NCI-H1930 (cell line): Measurements from ENCODE around the gene MB21D2.
A peak's percentile ranks its signal among the peaks of the same experiment; 100 is the strongest.

ENCODE experiments used
- DNase-seq, 2 experiments: peaks; one replicate each; lab custom pipeline; 2025; lab: John Stamatoyannopoulos, UW

The MB21D2 gene

DNA sequence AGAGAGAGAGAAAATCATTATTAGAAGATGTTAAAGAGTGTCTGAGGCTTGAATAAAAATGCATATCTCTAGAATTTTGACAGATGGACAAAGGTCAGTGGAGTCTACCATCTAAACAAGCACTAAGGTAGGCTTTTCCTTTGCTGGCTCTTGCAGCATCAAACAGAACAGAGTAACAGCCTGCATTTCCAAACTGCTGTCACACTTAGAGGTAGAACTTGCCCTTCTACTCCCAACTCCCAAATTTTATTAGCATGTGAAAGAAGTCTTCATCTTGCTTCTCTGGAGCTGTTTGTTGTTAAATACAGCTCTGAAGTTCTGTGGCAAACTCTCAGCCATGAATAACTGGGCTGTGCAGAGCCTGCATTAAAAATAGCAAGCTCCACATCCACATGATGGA, 4.1 kb upstream of the MB21D2 start:
- no peak for DNase-seq

GRCh38 chr3:192920411-192920810, 2.8 kb upstream of the MB21D2 start:
- no peak for DNase-seq

DNA sequence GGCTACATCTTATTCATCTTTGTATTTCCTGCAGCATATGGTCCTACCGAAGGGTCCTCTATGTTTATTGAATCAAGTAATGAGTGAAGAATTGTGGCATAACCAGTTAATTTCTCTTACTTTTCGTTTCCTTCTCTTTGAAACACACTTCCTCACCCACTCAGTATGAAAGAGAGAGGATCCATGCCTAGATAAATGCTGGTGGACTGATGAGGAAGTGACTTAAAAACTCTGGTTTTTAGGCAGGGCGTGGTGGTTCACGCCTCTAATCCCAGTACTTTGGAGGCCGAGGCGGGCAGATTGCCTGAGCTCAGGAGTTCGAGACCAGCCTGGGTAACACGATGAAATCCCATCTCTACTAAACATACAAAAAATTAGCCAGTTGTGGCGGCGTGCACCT, 2.2 kb upstream of the MB21D2 start:
- no peak for DNase-seq

- no peak for DNase-seq
Measured at GRCh38 chr3:192918275-192918588, 576 bp upstream of the MB21D2 start.

DNA sequence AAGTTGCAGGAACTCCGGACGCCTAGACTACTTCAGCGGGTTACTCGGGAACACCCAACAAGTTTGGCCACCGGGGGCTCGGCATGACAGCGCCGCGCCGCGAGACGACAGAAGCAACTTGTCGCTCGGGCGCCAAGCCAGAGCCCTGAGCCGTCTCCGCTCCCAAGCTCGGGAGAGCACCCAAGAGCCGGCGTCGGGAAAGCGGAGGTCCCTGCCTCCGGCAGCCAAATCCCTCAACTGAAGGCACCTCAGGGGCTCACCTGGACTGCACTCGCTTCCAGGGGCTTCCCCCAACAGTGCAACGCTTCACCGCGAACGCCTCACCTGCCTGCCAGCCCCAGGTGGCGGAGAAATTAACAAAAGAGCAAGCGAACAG, 640 bp downstream of the MB21D2 start:
- peak in 1 of 2 experiments; percentile 15 for DNase-seq

DNA sequence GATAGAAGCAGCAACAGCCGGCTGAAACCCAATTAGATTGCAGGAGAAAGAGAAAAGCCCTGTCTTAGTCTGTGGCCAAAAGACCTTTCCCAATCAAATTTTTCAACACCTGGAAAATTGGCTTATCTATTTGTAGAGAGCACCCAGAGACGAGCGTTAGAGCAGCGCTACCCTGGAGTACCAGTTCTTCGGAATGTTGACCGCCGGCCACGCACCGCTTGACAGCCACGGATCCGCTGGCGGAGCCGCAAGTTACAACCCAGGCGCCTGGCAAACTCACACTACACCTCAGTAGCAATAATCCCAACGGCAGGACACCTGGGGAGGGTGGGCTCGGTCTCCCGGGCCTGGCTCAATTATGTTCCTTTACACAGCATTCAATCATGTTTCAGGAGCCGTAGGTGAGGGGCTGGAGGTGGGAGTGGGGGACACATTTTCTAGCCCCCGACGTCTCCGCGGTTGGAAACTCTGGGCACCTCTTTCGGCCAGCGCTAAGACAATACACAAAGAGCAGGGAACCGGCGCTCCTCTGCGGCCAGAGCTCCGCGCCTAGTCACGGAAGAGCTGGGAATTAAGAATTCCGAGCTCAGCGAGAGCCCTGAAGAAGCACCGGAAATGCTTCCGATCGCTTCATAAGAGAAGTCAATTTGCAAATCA, 1.2 kb downstream of the MB21D2 start:
- no peak for DNase-seq

DNA sequence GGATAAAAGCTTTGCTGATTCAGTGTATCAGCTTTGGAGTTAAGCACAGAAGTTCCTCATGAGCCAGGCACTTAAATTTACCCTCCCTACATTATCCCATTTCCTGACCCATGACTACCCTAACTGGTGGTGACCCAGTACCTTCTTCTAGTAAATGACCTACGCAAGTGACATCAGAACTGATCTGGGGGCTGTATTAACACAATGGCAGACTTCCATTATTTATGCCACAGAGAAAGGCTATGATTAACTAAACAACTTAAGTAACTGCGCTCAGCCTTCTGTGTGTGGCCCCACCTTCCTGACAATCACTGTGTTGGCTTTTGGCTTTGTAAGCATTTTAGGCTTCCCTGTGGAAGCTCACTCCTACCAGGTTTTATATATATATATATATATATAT, 1.9 kb downstream of the MB21D2 start:
- DNase-seq, result no peak

DNA sequence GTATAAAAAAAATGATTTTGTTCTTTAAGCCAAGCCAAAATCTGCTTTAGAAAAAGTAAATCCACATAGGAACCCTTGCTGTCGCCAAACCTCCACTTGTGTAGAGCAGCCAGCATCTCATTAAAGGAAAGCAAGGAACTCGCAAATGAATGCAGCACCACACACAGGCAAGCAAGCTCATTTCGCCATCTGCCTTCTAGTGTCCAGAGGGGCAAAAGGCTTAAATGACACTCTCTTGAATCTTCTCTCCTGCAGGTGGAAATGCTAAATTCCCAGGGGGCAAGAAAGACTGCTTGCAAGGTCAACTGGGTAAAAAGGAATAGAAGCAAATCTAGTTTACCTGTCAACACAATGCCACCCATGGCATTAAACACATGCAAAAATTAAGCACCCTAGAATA, 2.4 kb downstream of the MB21D2 start:
- DNase-seq, result peak in 1 of 2 experiments; percentile 2

DNA sequence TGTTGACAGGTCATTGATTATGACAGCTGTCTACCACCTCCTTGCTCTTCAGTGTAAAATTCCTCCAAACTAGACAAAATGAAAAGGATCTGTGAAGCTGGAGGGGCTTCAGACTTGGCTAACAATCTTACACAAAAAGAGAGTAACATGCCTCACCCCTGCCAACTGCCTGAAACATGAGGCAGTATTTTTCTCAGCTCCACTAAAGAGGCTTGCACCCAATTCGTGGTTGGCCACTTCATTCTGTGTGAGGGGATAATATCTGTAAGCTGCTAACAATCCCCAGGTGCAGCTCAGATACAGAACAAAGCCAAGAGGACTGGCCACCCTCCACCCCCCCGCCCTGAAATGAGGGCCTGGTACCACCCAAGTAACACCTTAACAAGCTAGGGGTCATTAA, 2.8 kb downstream of the MB21D2 start:
- no peak for DNase-seq

DNA sequence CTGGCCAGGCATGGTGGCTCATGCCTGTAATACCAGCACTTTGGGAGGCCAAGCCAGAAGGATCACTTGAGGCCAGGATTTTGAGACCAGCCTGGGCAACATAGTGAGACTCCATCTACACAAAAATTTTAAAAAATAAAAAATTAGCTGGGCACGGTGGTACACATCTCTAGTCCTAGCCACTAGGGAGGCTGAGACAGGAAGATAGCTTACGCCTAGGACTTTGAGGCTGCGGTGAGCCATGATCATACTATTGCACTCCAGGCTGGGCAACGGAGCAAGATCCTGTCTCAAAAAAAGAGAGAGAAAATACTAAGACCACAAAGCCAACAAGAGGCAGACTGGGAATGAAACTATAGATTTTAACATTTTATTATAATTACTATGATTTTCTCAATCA, 4.1 kb downstream of the MB21D2 start:
- no peak for DNase-seq

DNA sequence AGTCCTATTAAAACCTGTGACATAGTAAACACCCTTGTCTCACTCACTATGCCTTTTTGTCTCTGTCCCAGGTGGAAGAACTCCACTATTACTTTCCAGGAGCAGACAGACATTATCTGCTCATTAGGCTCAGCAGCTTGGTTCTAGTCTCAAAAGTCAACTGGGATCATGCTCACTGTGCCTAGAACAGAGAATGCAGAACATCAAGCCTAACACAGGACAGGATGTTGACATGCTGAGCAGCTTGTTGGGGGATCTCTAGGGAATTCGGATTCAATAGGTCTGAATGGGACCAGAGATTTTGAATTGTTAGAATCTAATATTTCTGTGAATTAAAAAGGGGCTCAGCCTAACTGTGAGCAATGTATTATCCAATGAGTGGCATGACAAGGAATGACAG, 6.4 kb downstream of the MB21D2 start:
- no peak for DNase-seq

- no peak for DNase-seq
Measured at GRCh38 chr3:192907784-192908183, 9.9 kb downstream of the MB21D2 start.

DNA sequence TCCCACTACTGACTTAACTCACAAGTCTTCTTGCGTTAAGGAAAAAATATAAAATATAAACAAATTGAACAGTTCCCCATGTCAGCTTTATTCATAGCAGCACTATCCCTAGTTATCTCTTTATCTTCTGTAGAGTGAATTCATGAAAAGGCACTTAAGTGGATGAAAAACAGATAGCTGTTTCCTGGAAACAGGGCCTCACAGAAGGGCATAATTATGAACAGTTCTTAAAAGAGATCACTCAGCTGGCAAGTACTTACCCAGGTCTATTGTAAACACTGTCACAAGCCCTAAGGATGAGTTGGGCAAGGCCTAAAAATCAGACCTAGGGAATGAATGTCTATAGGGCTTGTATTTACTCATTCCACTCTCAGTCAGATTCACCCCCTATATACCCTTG, 10.7 kb downstream of the MB21D2 start:
- no peak for DNase-seq

DNA sequence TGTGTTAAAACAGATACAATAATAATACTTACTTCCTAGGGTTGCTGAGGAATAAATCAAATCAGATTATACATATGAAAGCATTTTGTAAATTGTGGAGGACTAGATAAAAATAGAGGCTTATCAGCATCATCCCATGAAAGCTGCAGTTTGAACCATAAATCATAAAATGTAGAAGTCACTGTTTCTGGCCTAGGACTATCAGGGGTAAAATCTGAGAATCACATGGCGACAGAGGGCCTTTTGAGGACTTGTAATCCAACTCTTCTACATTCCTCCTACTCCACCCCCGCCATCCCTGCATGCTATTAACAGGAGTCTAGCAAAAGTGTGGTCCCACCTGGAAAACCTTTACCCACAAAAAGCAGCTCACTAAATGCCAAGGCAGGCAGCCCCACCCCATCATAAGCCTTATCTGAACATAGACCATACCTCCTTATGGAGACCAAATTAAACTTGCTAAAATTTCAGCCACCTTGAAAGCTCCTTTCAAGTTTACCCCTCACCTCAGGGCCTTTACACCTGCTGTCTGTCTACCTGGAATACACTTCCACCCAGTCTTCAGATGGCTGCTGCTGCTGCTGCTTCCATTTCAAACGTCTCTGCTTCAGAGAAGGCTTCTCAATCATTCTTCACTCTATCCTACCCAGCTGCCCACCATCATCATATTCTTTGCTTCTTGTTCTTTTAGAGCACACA, 11.5 kb downstream of the MB21D2 start:
- DNase-seq, result no peak

DNA sequence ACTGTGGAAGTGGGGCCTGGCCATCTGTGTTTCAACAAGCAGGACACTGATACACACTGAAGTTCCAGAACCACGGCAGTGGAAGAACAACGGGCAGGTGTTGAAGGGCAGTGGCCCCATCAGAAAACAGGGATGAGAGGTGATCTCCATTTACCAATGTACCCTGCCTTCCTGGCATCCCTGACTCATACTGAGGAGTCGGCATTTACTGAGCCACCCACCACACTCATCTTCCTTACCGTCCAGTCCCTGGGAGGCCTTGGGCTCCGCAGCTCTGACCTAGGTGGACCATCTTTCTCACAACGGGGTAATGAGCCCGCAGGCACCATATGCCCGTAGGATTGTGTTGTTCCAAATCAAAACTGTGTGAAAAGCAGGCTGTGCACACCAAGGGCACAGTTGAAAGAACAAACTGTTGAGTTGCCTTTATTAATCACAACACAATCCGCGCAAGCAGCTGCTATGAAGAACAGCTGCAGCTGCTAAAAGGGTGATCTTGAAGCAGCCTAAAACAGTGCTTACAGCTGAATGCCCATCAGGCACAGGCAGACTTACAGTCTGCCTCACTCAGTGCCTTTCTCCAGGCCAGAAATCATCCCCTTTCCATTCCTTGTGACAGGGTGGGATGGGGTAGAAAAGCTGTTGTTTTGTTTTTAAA, 12.9 kb downstream of the MB21D2 start:
- no peak for DNase-seq

DNA sequence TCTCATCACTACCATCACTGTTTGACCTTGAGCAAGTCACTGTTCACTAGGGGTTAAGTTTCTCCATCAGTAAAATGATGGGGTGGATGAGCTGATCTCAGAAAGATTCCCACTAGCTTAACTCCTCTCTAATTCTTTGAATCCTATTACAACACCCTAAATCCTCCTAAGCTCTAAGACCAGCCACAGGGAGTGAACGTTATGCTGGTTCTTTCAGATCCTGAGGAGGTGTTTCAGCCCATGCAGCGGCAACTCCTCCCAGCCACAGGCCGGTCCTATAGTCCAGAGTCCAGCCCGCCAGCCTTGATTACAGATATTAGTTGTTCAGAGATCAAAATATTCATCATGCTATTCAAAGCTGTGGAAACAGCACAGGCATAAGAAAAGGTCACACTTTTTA, 15.1 kb downstream of the MB21D2 start:
- no peak for DNase-seq

DNA sequence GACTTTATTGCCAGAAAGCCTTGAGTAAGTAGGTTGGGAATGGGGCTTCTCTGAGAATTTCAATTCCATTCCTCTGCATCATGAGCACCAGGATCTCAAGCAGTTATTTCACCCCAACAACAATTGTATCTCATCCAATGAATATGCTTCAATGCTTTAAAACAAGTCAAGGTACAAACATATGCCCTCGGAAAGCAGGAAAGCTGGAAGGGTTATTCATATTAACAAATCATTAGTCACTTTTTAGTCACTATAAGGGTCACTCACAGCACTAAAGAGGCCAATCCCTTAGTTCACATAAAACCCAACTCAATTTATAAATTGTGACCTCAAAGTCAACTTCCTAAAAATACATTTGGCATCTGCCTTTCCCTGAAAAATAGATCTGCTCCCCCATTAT, 16.2 kb downstream of the MB21D2 start:
- no peak for DNase-seq

- DNase-seq, result no peak
Measured at GRCh38 chr3:192899540-192899982, 18.1 kb downstream of the MB21D2 start.

- no peak for DNase-seq
Measured at GRCh38 chr3:192897005-192897404, 20.7 kb downstream of the MB21D2 start.

GRCh38 chr3:192896208-192896607, 21.4 kb downstream of the MB21D2 start:
- DNase-seq, result no peak

GRCh38 chr3:192894676-192895075, 23.0 kb downstream of the MB21D2 start:
- DNase-seq, result no peak

- no peak for DNase-seq
Measured at GRCh38 chr3:192892981-192893700, 24.5 kb downstream of the MB21D2 start.
